Osteoblast (primary cell): ENCODE results near the gene LIPM. TPM values are rescaled to one million over a fixed set of nuclear protein-coding genes. Genes with fewer than 3 reads are reported as not detected.

ENCODE experiments used
- DNase-seq: peaks from one replicate; pipeline ENCODE4 v3.0.0; 2011; ENCODE audit warnings: low spot score, mixed read lengths; ENCODE audit not compliant: insufficient read length; ENCODE audit errors: missing footprints
- H2AFZ ChIP-seq: 2 replicates; pipeline ENCODE4 v1.6.0; 2011; ENCODE audit warnings: mild to moderate bottlenecking, low read length
- H3K27ac ChIP-seq: 2 replicates; pipeline ENCODE4 v1.5.1; 2011; ENCODE audit warnings: mild to moderate bottlenecking, low read depth, low read length, moderate library complexity
- H3K27me3 ChIP-seq: 2 replicates; pipeline ENCODE4 v1.6.0; 2012; ENCODE audit warnings: mild to moderate bottlenecking, control low read depth, inconsistent platforms, low read length, moderate library complexity; ENCODE audit not compliant: insufficient read depth
- H3K36me3 ChIP-seq: 2 replicates; pipeline ENCODE4 v1.5.1; 2011; ENCODE audit warnings: mild to moderate bottlenecking, low read length, control low read depth, moderate library complexity; ENCODE audit not compliant: insufficient read depth
- H3K4me1 ChIP-seq: 2 replicates; pipeline ENCODE4 v1.5.1; 2011; ENCODE audit warnings: mild to moderate bottlenecking, low read length, control low read depth, moderate library complexity; ENCODE audit not compliant: insufficient read depth
- H3K4me2 ChIP-seq: 2 replicates; pipeline ENCODE4 v1.6.0; 2011; ENCODE audit warnings: mild to moderate bottlenecking, low read length; ENCODE audit not compliant: insufficient read depth
- H3K4me3 ChIP-seq: fragments of 200-600 bp; sonication (generic); 3 replicates; pipeline ENCODE4 v1.5.1; 2012; ENCODE audit warnings: mild to moderate bottlenecking, low read length, inconsistent platforms; ENCODE audit not compliant: insufficient read depth
- H3K79me2 ChIP-seq: 2 replicates; pipeline ENCODE4 v1.6.0; 2012; ENCODE audit warnings: mild to moderate bottlenecking, low read length, control low read depth, inconsistent platforms; ENCODE audit not compliant: insufficient read depth
- H3K9me3 ChIP-seq: 2 replicates; pipeline ENCODE4 v1.5.1; 2011; ENCODE audit warnings: low read depth, low read length, control low read depth
- H4K20me1 ChIP-seq: 2 replicates; pipeline ENCODE4 v1.6.0; 2012; ENCODE audit warnings: mild to moderate bottlenecking, low read length, control low read depth; ENCODE audit not compliant: insufficient read depth
- CTCF ChIP-seq: IDR thresholded peaks from 2 replicates; pipeline ENCODE4 v1.5.1; 2011; ENCODE audit warnings: mild to moderate bottlenecking, low read depth, low read length, moderate library complexity; ENCODE audit errors: extremely low read depth
- total RNA-seq: library from RNA; depleted of rRNA; stranded (reverse); fragments of >200 nt; gene quantifications from 2 replicates; pipeline ENCODE4 v1.2.3, GENCODE V29; 2012

Gene LIPM
- total RNA-seq, 1 donor, result not detected

- no peaks in the 10 kb centered on the region for H3K79me2 ChIP-seq
- no peak for TF ChIP-seq CTCF
- H3K4me2 ChIP-seq, result no peak overlapping the region
- no peak overlapping the region for H3K4me3 ChIP-seq
- no peaks in the 10 kb centered on the region for H4K20me1 ChIP-seq
- no peaks in the 10 kb centered on the region for H3K27me3 ChIP-seq
- no peak overlapping the region for H3K27ac ChIP-seq
- H2AFZ ChIP-seq, result no peak overlapping the region
- H3K9me3 ChIP-seq, result no peaks in the 10 kb centered on the region
- no peak for DNase-seq
- no peaks in the 10 kb centered on the region for H3K4me1 ChIP-seq
- no peaks in the 10 kb centered on the region for H3K36me3 ChIP-seq
Observed at GRCh38 chr10:88857831-88858230, 55.3 kb downstream of the LIPM start.

GRCh38 chr10:88858491-88858890 lies 56.0 kb downstream of the LIPM start:
- Histone ChIP-seq H3K79me2 (no peaks in the 10 kb centered on the region), H3K4me3 (no peak overlapping the region), H3K4me1 (no peaks in the 10 kb centered on the region), H4K20me1 (no peaks in the 10 kb centered on the region), H3K27me3 (peaks cover 2% of the 10 kb centered on the region), H3K9me3 (no peaks in the 10 kb centered on the region), H3K27ac (no peak overlapping the region), H3K36me3 (no peaks in the 10 kb centered on the region), H2AFZ (no peak overlapping the region), H3K4me2 (no peak overlapping the region)
- TF ChIP-seq CTCF, result no peak
- peak; percentile 27 for DNase-seq

- no peaks in the 10 kb centered on the region for H3K36me3 ChIP-seq
- no peaks in the 10 kb centered on the region for H3K79me2 ChIP-seq
- no peaks in the 10 kb centered on the region for H4K20me1 ChIP-seq
- DNase-seq, result no peak
- no peaks in the 10 kb centered on the region for H3K9me3 ChIP-seq
- H3K27ac ChIP-seq, result no peak overlapping the region
- H3K4me3 ChIP-seq, result no peak overlapping the region
- H3K27me3 ChIP-seq, result peaks cover 3% of the 10 kb centered on the region
- no peak overlapping the region for H3K4me2 ChIP-seq
- TF ChIP-seq CTCF, result no peak
- peaks cover 4% of the 10 kb centered on the region for H3K4me1 ChIP-seq
- no peak overlapping the region for H2AFZ ChIP-seq
Observed at GRCh38 chr10:88861036-88861435, 58.5 kb downstream of the LIPM start.

GRCh38 chr10:88865281-88865876 lies 62.8 kb downstream of the LIPM start:
- Histone ChIP-seq H3K27ac (no peak overlapping the region), H3K4me1 (peaks cover 4% of the 10 kb centered on the region), H3K36me3 (no peaks in the 10 kb centered on the region), H3K4me2 (no peak overlapping the region), H2AFZ (no peak overlapping the region), H3K4me3 (no peak overlapping the region), H3K27me3 (peaks cover 3% of the 10 kb centered on the region), H3K9me3 (no peaks in the 10 kb centered on the region), H4K20me1 (no peaks in the 10 kb centered on the region), H3K79me2 (no peaks in the 10 kb centered on the region)
- TF ChIP-seq CTCF, result peak; percentile 34
- no peak for DNase-seq
